ENCODE measurements around the gene CDH13.

CDH13 gene

DNA sequence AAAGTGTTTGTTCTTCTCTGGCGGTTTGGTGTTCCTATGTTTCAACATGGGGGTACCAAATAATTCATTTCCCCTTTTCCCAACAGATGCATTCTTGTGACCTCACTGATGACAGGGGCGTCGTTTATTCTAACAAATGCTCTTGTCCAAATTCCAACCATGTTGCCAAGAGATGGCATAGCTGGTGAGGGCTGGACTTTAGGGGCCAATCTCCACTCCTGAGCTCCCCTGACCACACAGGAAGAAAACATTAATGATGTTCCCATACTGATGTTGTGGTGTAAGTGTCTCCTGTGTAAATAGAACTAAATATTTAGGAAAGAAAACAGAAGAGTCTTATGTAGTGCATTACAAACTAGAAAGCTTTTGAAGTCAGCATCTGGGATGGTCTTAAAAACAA is 431.6 kb downstream of the CDH13 start:
- ATAC-seq (no peak), DNase-seq (no peak)

DNA sequence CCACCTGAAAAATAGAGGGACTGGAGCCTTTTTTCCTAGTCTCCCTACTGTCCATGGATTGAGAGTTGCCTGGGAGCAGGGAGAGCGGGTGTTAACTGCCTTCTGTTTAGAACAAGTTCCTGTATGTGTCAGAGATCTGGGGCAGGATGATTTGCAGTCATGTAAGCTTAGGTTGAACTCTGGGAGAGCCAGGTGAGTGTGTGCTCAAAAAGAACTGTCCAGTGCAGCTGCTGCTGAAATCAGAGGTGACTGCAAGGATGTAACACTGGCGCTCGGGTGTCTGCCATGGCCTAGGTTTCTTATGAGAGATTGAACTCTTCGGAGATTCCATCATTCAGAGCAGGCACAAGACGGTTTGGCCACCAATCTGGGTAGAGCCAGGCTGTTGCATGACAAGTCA is 432.5 kb downstream of the CDH13 start:
- ATAC-seq (no peak), DNase-seq (no peak)

DNA sequence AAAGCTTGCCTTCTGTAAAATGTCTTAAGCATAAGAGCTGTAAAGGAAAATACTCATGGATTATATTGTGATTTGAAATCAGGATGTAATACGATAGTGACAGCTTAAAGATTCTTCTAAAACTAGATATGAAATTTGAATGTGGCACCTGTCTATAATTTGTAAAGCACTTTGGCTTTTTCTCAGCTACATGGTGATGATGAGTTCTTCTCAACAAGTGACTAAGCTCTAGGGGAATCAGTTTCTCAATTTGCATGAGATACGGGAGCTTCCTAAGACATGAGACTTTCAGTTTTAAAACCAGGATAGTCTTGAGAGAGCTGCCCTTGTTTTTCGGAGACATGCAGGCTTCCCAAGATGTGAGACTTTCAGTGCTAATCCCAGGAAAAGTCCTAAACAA is 439.2 kb downstream of the CDH13 start:
- DNase-seq, result no peak

DNA sequence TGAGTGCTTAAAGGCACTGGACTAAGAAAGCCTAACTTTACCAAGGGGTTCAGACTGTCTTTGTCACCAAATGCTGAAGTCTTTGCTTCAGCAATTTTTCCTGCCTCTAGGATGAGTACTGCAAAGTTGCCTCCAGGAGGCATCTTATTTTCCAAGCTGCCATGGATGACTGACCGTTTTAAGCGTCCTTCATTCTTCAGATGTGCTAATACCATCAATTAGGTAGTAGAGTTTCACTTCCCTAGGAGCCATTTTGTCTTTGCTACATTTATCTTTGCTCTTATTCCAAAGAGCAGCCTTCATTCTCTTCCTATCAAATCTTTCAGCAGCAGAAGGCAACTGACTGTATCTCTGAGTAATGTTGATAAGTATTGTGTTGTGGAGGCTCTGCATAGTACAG is 440.1 kb downstream of the CDH13 start:
- ATAC-seq (no peak), DNase-seq (no peak)

More for the DNA sequence above, 439.2 kb downstream of the CDH13 start:
- no peak for ATAC-seq

- DNase-seq (no peak), ATAC-seq (no peak)
Measured at GRCh38 chr16:83068686-83069085, 441.9 kb downstream of the CDH13 start.

DNA sequence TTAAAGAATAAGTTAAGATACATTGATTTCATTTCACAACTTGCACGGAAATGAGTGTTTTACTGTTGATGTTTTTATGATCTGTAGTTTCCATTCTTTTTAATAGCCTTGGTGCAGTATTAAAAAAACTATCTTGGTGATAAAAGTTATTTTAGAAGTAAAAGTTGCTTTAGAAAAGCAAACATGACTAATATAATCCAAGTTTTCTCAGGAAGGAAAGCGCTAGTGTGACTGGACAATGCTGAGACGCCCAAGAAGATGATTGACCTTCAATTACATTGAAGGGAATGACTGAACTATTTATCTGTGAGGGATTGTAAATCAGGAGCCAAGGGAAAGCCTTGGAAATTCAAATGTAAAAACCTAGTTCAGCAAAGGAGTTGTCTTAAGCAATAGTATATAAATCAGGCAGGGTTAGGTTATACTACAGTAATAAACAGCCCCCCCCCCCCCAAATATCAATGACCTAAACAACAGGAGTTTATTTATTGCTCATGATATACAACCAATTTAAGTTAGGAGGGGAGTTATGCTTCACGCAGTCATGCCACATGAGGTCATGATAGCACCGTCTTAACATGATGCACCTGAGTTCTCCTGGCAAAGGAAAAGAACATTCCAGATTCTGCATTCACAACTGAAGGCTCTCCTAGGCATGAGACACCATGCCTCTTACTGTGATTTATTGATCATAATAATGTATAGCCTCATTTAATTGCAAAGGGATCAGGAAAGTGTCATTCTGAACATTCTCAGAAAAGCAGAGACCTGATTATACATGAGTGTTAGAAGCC is 443.8 kb downstream of the CDH13 start:
- ATAC-seq (no peak), DNase-seq (no peak)

DNA sequence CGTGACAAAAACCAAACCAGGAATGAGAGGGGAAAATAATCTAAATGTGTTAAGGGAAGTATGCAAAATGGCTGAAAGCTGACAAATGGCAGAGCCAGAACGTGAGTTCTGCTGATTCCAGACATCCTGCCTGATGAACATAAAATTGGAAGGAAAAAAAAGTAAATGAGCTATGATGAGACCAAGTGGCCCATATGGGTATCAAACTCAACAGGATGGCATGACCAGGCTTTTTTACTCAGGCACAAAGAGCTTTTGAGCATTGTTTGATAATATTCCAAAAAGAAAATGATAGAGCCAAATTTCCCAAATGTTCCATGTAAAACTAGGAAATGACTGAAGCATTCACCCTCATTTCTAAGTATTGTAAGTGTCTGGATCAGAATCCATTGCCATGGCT is 449.2 kb downstream of the CDH13 start:
- DNase-seq (no peak), ATAC-seq (no peak)

- no peak for ATAC-seq
- no peak for DNase-seq
Measured at GRCh38 chr16:83083361-83083760, 456.6 kb downstream of the CDH13 start.

DNA sequence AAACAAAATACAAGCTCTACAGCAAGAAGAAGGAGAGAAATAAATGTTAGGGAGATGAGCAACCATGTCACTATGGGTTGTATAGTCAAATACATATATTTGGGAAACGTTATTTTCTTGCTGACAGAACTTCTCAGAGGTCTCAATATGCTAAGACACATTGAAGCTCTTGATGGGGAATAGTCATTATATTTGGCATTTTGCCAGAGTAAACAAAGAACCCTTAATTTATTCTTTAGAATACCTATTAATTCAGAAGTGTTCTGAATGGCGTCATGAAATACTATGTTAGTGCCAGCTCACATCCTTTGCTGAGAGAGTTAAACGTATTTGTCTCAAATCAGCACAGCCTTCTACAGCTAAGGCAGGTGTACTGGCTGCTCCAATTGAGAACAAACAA is 458.9 kb downstream of the CDH13 start:
- DNase-seq (no peak), ATAC-seq (no peak)

DNA sequence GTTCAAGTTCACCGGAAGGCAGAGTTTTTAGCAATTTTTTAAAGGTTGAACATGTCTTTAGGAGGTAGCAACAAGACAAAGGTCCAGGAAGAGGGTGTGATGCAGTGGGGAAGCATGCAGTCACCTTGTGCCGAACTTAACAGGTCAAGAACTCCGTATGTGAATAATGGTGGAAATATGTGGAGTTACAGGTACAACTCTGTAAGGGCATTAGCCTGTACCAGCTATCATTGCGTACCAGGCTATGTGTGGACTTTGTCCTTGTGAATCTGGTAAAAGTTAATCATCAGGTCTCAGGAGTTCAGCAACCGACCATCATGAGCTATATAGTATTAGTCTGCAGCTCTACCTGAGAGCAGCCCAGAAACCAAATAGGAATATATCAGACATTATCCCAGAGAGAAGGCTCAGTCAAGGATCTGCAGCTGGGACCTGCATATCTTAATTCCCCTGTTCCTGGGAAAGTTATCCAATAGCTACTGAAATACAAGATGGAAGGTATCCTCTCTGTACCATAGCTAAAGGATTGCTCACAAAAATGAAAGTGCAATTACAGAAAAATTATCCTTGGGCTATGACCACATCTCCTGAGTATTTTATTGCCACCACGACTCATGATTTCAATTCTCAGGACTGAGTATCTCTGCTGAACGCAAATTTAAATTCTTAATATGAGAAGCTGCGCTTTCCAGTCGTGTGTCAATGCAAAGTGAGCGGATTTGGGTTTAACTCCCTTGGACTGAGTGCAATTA is 469.3 kb downstream of the CDH13 start:
- no peak for DNase-seq
- no peak for ATAC-seq

DNA sequence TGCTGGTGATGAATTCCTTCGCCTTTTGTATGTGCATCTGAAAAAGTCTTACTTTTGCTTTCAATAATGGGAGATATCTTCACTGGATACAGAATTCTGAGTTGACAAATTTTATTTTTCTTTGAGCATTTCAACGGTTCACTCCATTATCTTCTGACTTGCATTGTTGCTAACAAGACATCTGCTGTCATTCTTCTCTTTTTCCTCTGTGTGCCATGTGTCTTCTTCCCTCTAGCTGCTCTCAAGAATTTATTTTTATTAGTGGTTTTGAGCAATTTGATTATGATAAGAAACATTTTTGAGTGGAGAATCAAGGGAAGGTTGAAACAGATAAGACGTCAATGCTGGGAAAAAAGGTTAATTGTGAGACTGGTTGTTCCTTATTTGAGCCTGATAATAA is 471.8 kb downstream of the CDH13 start:
- DNase-seq, result no peak
- no peak for ATAC-seq

DNA sequence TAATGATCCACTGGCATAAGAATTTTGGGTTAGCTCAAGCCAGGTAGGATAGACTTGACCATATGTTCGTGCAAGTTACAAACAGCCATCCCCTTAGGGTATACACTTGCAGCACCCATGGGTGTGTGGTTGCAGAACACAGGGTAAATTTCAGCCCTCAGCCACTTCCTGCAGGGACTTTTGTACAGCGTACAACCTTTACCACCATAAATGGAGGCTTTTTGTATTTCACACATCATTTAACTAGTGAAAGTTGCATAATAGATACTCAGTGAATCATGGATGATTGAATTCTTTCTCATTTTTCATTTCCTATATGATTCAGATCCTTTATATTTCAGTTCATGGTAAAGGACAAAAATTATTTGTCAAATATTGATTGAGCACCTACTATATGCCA is 473.9 kb downstream of the CDH13 start:
- no peak for DNase-seq

DNA sequence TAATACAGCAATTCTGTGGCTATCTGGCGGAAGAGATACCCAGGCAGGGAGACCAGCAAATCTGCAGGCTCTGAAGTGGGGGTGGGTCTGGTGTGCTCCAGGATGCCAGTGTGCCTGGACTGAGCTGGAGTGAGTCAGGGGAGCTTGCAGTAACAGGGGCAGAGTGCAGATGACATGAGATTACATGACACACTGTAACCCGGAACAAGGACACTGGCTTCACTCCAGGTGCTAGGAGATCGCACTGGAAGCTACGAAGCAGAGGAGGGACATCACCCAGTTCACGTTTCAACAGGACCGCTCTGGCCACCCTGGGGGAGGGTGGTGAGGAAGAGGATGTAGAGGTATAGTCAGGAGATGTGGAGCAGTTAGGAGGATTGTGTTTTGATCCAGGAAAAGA is 475.6 kb downstream of the CDH13 start:
- no peak for ATAC-seq
- no peak for DNase-seq

More for the DNA sequence above, 473.9 kb downstream of the CDH13 start:
- ATAC-seq, result no peak

- ATAC-seq (no peak), DNase-seq (no peak)
Measured at GRCh38 chr16:83105279-83106077, 478.7 kb downstream of the CDH13 start.

GRCh38 chr16:83109490-83110125 is 482.8 kb downstream of the CDH13 start:
- no peak for DNase-seq
- no peak for ATAC-seq

DNA sequence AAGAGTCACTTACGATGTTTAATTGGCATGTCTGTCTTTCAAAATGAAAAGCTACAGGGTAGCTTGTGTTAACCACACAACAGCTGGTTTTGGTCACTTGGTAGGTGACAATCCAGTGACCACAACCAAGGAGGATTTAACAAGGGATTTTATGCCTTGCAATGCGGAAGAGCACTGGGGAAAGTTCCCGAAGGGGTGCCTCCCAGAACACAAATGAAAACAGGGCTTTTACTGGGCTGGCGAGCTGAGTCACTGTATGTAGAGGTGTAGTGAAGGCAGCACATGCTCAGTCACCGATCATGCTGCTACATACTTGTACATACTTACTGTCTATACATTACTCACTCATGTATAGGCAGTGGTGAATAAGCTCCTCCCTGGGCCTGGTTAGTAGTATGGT is 483.5 kb downstream of the CDH13 start:
- no peak for ATAC-seq
- DNase-seq, result no peak

DNA sequence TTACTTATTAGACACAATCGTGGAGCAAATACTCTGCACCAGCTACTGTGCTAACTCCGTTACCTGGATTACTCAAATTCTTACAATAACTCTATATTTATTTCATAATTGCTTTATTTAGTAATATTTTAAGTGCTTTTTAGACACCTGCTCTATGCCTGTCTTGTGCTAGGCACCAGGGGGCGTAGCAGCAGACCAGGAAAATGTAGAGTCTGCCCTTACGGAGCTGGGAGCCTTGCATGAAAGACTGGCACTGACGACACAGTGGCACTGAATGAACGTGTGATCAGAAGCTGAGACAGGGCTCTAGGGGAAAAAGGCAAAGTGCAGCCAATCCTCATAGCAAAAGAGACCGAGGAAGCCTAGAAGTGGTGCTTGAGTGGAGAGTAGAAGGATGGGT is 486.5 kb downstream of the CDH13 start:
- ATAC-seq (no peak), DNase-seq (no peak)

- DNase-seq, result no peak
- no peak for ATAC-seq
Measured at GRCh38 chr16:83113811-83114210, 487.0 kb downstream of the CDH13 start.

DNA sequence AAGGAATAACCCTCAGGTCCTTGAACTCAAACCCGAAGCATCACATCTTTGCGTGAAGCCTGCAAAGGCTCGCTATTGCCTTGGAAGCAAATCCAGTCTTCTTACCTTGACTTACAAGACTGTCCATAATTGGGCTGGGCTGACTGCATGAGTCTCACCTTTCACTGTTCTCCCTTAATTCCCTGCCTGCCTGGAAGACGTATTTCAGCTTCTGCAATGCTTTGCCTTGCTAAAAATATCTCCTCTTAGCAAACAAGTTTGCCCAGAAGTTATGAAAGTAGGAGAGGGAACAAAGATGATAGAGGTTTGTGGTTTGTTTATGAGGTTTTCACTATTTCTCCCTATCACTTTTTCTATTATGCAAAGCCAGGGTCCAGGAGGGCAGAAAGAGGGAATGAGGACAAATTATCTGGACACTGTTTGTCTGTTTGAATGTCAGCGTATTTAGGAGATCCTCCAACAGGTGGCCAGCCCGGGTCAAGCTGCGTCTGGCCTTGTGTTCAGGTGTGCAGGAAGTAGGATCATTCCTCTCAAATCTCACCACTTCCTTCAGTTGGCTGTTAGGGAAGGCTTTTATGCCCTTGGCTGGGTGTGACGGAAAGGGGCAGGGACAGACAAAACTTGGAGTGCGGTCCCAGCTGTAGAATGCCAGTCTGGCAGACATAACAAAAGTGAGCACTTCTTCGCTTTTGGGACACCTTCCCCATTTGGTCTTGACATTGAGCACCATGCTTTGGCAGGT is 488.9 kb downstream of the CDH13 start:
- DNase-seq (no peak), ATAC-seq (no peak)

DNA sequence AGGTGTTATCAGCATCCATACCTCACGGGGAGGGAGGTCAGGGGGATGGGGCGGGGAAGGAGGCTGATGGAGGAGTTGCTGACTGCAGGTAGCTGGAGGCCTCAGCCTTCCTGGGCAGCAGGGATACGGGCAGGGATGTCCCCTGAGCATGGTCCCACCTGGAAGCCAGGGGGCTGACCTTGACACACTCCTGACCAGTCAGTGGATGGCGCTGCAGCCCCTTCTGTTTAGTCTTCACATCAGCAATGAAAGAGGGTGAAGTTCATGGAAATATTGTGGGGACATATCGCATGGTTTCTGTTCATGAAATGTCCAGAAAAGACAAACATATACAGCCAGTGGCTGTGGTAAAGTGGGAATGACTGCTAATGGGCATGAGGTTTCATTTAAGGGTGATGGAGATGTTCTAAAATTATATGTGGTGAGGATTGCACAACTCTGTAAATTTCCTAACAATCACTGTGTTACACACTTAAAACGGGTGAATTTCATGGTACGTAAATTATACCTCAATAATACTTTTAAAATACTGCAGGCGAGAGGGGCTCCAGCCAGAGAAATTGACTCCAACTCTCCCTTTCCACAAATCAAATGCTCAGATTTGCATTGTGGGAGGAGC is 489.6 kb downstream of the CDH13 start:
- ATAC-seq (no peak), DNase-seq (no peak)

DNA sequence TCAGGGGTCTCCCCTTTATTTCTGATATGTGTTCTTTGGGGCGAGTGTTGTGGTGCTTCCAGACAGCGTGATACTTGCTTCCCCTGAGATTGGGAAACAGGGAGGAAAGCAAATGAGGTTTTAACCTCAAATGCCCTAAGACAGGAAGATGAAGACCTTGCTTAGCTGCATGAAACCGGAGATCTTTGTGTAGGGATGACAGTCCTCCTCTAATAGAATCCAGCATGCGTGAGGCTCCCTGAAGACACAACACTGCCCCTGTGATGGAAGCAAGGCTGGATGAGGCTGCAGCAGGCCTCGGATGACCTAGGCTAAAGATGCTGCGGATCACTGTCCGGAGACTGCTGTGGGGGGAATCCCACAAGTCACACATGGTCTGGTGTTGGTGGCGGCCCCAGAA is 491.0 kb downstream of the CDH13 start:
- no peak for ATAC-seq

More for the DNA sequence above, 491.0 kb downstream of the CDH13 start:
- no peak for DNase-seq
